ENCODE data around the gene MEIS1.
A peak's percentile ranks its signal among the peaks of the same experiment; 100 is the strongest.

Gene MEIS1

GRCh38 chr2:66418381-66418780, 16.5 kb upstream of the MEIS1 start:
- Histone ChIP-seq H3K4me1 (ENCODE audit: control insufficient read depth in 2 of 2, insufficient read depth in 2 of 2, low read length in 2 of 2) (no peaks in the 10 kb centered on the region), H3K27ac (ENCODE audit: low read depth in 2 of 2, low read length in 2 of 2) (no peak overlapping the region)

GRCh38 chr2:66421612-66422011, 13.3 kb upstream of the MEIS1 start:
- Histone ChIP-seq H3K4me1 (ENCODE audit: control insufficient read depth in 2 of 2, insufficient read depth in 2 of 2, low read length in 2 of 2) (peaks cover 0 to 3% of the 10 kb centered on the region in 2 donors), H3K9ac (ENCODE audit: low read depth in 1 of 2, low read length in 2 of 2) (no peak overlapping the region), H3K36me3 (ENCODE audit: control insufficient read depth in 2 of 2, insufficient read depth in 2 of 2, low read length in 2 of 2) (no peaks in the 10 kb centered on the region), H3K27me3 (ENCODE audit: control insufficient read depth in 2 of 2, insufficient read depth in 2 of 2, low read length in 2 of 2) (peaks cover 4 to 23% of the 10 kb centered on the region in 2 donors), H3K27ac (ENCODE audit: low read depth in 2 of 2, low read length in 2 of 2) (no peak overlapping the region), H3K9me3 (ENCODE audit: control insufficient read depth in 2 of 2, low read length in 2 of 2) (no peaks in the 10 kb centered on the region), H3K4me3 (ENCODE audit: low read length in 2 of 2) (no peak overlapping the region)

More at GRCh38 chr2:66418381-66418780, 16.5 kb upstream of the MEIS1 start:
- Histone ChIP-seq H3K9me3 (ENCODE audit: control insufficient read depth in 2 of 2, low read length in 2 of 2) (no peaks in the 10 kb centered on the region), H3K9ac (ENCODE audit: low read depth in 1 of 2, low read length in 2 of 2) (no peak overlapping the region), H3K36me3 (ENCODE audit: control insufficient read depth in 2 of 2, insufficient read depth in 2 of 2, low read length in 2 of 2) (no peaks in the 10 kb centered on the region), H3K4me3 (ENCODE audit: low read length in 2 of 2) (no peak overlapping the region), H3K27me3 (ENCODE audit: control insufficient read depth in 2 of 2, insufficient read depth in 2 of 2, low read length in 2 of 2) (peaks cover 0 to 3% of the 10 kb centered on the region in 2 donors)

- no peak overlapping the region for H3K27ac ChIP-seq (ENCODE audit: low read depth in 2 of 2, low read length in 2 of 2)
- H3K36me3 ChIP-seq (ENCODE audit: control insufficient read depth in 2 of 2, insufficient read depth in 2 of 2, low read length in 2 of 2), result no peaks in the 10 kb centered on the region
- H3K27me3 ChIP-seq (ENCODE audit: control insufficient read depth in 2 of 2, insufficient read depth in 2 of 2, low read length in 2 of 2), result peaks cover 4 to 33% of the 10 kb centered on the region in 2 donors
- H3K4me3 ChIP-seq (ENCODE audit: low read length in 2 of 2), result no peak overlapping the region
- peaks cover 0 to 3% of the 10 kb centered on the region in 2 donors for H3K4me1 ChIP-seq (ENCODE audit: control insufficient read depth in 2 of 2, insufficient read depth in 2 of 2, low read length in 2 of 2)
- H3K9me3 ChIP-seq (ENCODE audit: control insufficient read depth in 2 of 2, low read length in 2 of 2), result no peaks in the 10 kb centered on the region
- no peak overlapping the region for H3K9ac ChIP-seq (ENCODE audit: low read depth in 1 of 2, low read length in 2 of 2)
These were observed 11.4 kb upstream of the MEIS1 start for GRCh38 chr2:66423391-66424124.

GRCh38 chr2:66426244-66427111, 8.4 kb upstream of the MEIS1 start:
- peak overlapping the region in 1 of 2 donors; percentile 5 for H3K9ac ChIP-seq (ENCODE audit: low read depth in 1 of 2, low read length in 2 of 2)
- no peak overlapping the region for H3K4me3 ChIP-seq (ENCODE audit: low read length in 2 of 2)
- peaks cover 0 to 3% of the 10 kb centered on the region in 2 donors for H3K4me1 ChIP-seq (ENCODE audit: control insufficient read depth in 2 of 2, insufficient read depth in 2 of 2, low read length in 2 of 2)
- peaks cover 11 to 42% of the 10 kb centered on the region in 2 donors for H3K27me3 ChIP-seq (ENCODE audit: control insufficient read depth in 2 of 2, insufficient read depth in 2 of 2, low read length in 2 of 2)
- no peaks in the 10 kb centered on the region for H3K9me3 ChIP-seq (ENCODE audit: control insufficient read depth in 2 of 2, low read length in 2 of 2)
- no peaks in the 10 kb centered on the region for H3K36me3 ChIP-seq (ENCODE audit: control insufficient read depth in 2 of 2, insufficient read depth in 2 of 2, low read length in 2 of 2)
- H3K27ac ChIP-seq (ENCODE audit: low read depth in 2 of 2, low read length in 2 of 2), result no peak overlapping the region

- H3K36me3 ChIP-seq (ENCODE audit: control insufficient read depth in 2 of 2, insufficient read depth in 2 of 2, low read length in 2 of 2), result no peaks in the 10 kb centered on the region
- H3K9ac ChIP-seq (ENCODE audit: low read depth in 1 of 2, low read length in 2 of 2), result no peak overlapping the region
- H3K9me3 ChIP-seq (ENCODE audit: control insufficient read depth in 2 of 2, low read length in 2 of 2), result no peaks in the 10 kb centered on the region
- no peak overlapping the region for H3K27ac ChIP-seq (ENCODE audit: low read depth in 2 of 2, low read length in 2 of 2)
- no peak overlapping the region for H3K4me3 ChIP-seq (ENCODE audit: low read length in 2 of 2)
- peaks cover 0 to 3% of the 10 kb centered on the region in 2 donors for H3K4me1 ChIP-seq (ENCODE audit: control insufficient read depth in 2 of 2, insufficient read depth in 2 of 2, low read length in 2 of 2)
- peaks cover 15 to 47% of the 10 kb centered on the region in 2 donors for H3K27me3 ChIP-seq (ENCODE audit: control insufficient read depth in 2 of 2, insufficient read depth in 2 of 2, low read length in 2 of 2)
These were observed 7.6 kb upstream of the MEIS1 start for GRCh38 chr2:66427300-66427699.

GRCh38 chr2:66428986-66429612, 5.8 kb upstream of the MEIS1 start:
- H3K9me3 ChIP-seq (ENCODE audit: control insufficient read depth in 2 of 2, low read length in 2 of 2), result no peaks in the 10 kb centered on the region
- H3K4me3 ChIP-seq (ENCODE audit: low read length in 2 of 2), result no peak overlapping the region
- H3K4me1 ChIP-seq (ENCODE audit: control insufficient read depth in 2 of 2, insufficient read depth in 2 of 2, low read length in 2 of 2), result peaks cover 7 to 9% of the 10 kb centered on the region in 2 donors
- peaks cover 22 to 56% of the 10 kb centered on the region in 2 donors for H3K27me3 ChIP-seq (ENCODE audit: control insufficient read depth in 2 of 2, insufficient read depth in 2 of 2, low read length in 2 of 2)
- no peak overlapping the region for H3K9ac ChIP-seq (ENCODE audit: low read depth in 1 of 2, low read length in 2 of 2)
- H3K27ac ChIP-seq (ENCODE audit: low read depth in 2 of 2, low read length in 2 of 2), result no peak overlapping the region
- H3K36me3 ChIP-seq (ENCODE audit: control insufficient read depth in 2 of 2, insufficient read depth in 2 of 2, low read length in 2 of 2), result no peaks in the 10 kb centered on the region

- H3K4me1 ChIP-seq (ENCODE audit: control insufficient read depth in 2 of 2, insufficient read depth in 2 of 2, low read length in 2 of 2), result peaks cover 9 to 10% of the 10 kb centered on the region in 2 donors
- no peak overlapping the region for H3K27ac ChIP-seq (ENCODE audit: low read depth in 2 of 2, low read length in 2 of 2)
- peaks cover 19 to 54% of the 10 kb centered on the region in 2 donors for H3K27me3 ChIP-seq (ENCODE audit: control insufficient read depth in 2 of 2, insufficient read depth in 2 of 2, low read length in 2 of 2)
- H3K36me3 ChIP-seq (ENCODE audit: control insufficient read depth in 2 of 2, insufficient read depth in 2 of 2, low read length in 2 of 2), result no peaks in the 10 kb centered on the region
- no peak overlapping the region for H3K9ac ChIP-seq (ENCODE audit: low read depth in 1 of 2, low read length in 2 of 2)
- no peak overlapping the region for H3K4me3 ChIP-seq (ENCODE audit: low read length in 2 of 2)
- no peaks in the 10 kb centered on the region for H3K9me3 ChIP-seq (ENCODE audit: control insufficient read depth in 2 of 2, low read length in 2 of 2)
These were observed 5.0 kb upstream of the MEIS1 start for GRCh38 chr2:66429693-66430504.

- H3K27me3 ChIP-seq (ENCODE audit: control insufficient read depth in 2 of 2, insufficient read depth in 2 of 2, low read length in 2 of 2), result peaks cover 19 to 48% of the 10 kb centered on the region in 2 donors
- no peak overlapping the region for H3K9ac ChIP-seq (ENCODE audit: low read depth in 1 of 2, low read length in 2 of 2)
- peaks cover 7 to 10% of the 10 kb centered on the region in 2 donors for H3K4me1 ChIP-seq (ENCODE audit: control insufficient read depth in 2 of 2, insufficient read depth in 2 of 2, low read length in 2 of 2)
- H3K4me3 ChIP-seq (ENCODE audit: low read length in 2 of 2), result no peak overlapping the region
- H3K36me3 ChIP-seq (ENCODE audit: control insufficient read depth in 2 of 2, insufficient read depth in 2 of 2, low read length in 2 of 2), result no peaks in the 10 kb centered on the region
- no peak overlapping the region for H3K27ac ChIP-seq (ENCODE audit: low read depth in 2 of 2, low read length in 2 of 2)
- H3K9me3 ChIP-seq (ENCODE audit: control insufficient read depth in 2 of 2, low read length in 2 of 2), result no peaks in the 10 kb centered on the region
These were observed 4.2 kb upstream of the MEIS1 start for GRCh38 chr2:66430505-66431273.

- Histone ChIP-seq H3K4me1 (ENCODE audit: control insufficient read depth in 2 of 2, insufficient read depth in 2 of 2, low read length in 2 of 2) (peaks cover 7 to 10% of the 10 kb centered on the region in 2 donors), H3K36me3 (ENCODE audit: control insufficient read depth in 2 of 2, insufficient read depth in 2 of 2, low read length in 2 of 2) (no peaks in the 10 kb centered on the region), H3K27ac (ENCODE audit: low read depth in 2 of 2, low read length in 2 of 2) (no peak overlapping the region), H3K9me3 (ENCODE audit: control insufficient read depth in 2 of 2, low read length in 2 of 2) (no peaks in the 10 kb centered on the region), H3K27me3 (ENCODE audit: control insufficient read depth in 2 of 2, insufficient read depth in 2 of 2, low read length in 2 of 2) (peaks cover 19 to 43% of the 10 kb centered on the region in 2 donors), H3K9ac (ENCODE audit: low read depth in 1 of 2, low read length in 2 of 2) (no peak overlapping the region), H3K4me3 (ENCODE audit: low read length in 2 of 2) (no peak overlapping the region)
These were observed 3.7 kb upstream of the MEIS1 start for GRCh38 chr2:66431274-66431642.

All from mucosa of rectum (tissue), 2 donors.